Sigmoid colon (tissue), 7 donors: ENCODE results near the gene FASLG. TPM values are rescaled to one million over a fixed set of nuclear protein-coding genes. Genes with fewer than 3 reads are reported as not detected.

Experiments used
- DNase-seq: peaks from one replicate; pipeline ENCODE4 v3.0.0-alpha.2; 2019
- H3K27ac ChIP-seq, 4 donors: fragments of 200-600 bp; sonication (generic); one replicate each; pipeline ENCODE4 v1.5.1; 2016 to 2019; ENCODE audit warnings: mild to moderate bottlenecking in 1 of 4
- H3K27me3 ChIP-seq, 3 donors: fragments of 200-600 bp; sonication (generic); one replicate each; pipeline ENCODE4 v1.5.1; 2019; ENCODE audit warnings: mild to moderate bottlenecking in 1 of 3
- H3K36me3 ChIP-seq, 4 donors: fragments of 200-600 bp; sonication (generic); one replicate each; pipeline ENCODE4 v1.5.1; 2016 to 2019
- H3K4me1 ChIP-seq, 4 donors: fragments of 200-600 bp; sonication (generic); one replicate each; pipeline ENCODE4 v1.5.1; 2017 to 2019
- H3K4me3 ChIP-seq, 4 donors: fragments of 200-600 bp; sonication (generic); one replicate each; pipeline ENCODE4 v1.5.1; 2017 to 2019; ENCODE audit warnings: mild to moderate bottlenecking in 2 of 4, moderate library complexity in 1 of 4
- H3K9me3 ChIP-seq, 4 donors: fragments of 200-600 bp in 3 of 4; sonication (generic) in 3 of 4; one replicate each; pipeline versions ENCODE4 v1.5.1 to v1.6.1; 2013 to 2019
- CTCF ChIP-seq, 4 experiments: fragments of 450-650 bp in 3 of 4; fragments of 200-600 bp in 1 of 4; IDR thresholded peaks; one replicate each; pipeline ENCODE4 v1.5.1; 2016 to 2019; ENCODE audit warnings: antibody characterized with exemption in 4 of 4, mild to moderate bottlenecking in 3 of 4, moderate library complexity in 2 of 4
- EP300 ChIP-seq, 4 donors: sonication (generic); formaldehyde crosslinking; IDR thresholded peaks; one replicate each; pipeline ENCODE4 v1.6.1; 2017; ENCODE audit warnings: antibody characterized with exemption in 4 of 4
- POLR2A ChIP-seq, 2 donors: fragments of 450-650 bp; IDR thresholded peaks; one replicate each; pipeline ENCODE4 v1.6.1; 2016; ENCODE audit warnings: antibody characterized with exemption in 2 of 2, mild to moderate bottlenecking in 2 of 2, moderate library complexity in 2 of 2
- POLR2AphosphoS5 ChIP-seq, 4 donors: sonication (generic); formaldehyde crosslinking; IDR thresholded peaks; one replicate each; pipeline ENCODE4 v1.6.1; 2017; ENCODE audit warnings: antibody characterized with exemption in 4 of 4
- WGBS, 2 donors: extraction: QIAGEN DNeasy Blood & Tissue Kit; methylation state at CpG; one replicate each; pipeline ENCODE4 v1.1.7; 2013; 5-methylcytosine and 5-hydroxymethylcytosine counted together
- intact Hi-C: fragments of 100-400 bp; cut with DNase I; formaldehyde crosslinking; loops from one replicate; pipeline ENCODE4 v1.15.1; 2023
- polyA plus RNA-seq, 3 donors: library from polyadenylated mRNA; stranded (reverse); fragments of 200-250 nt; gene quantifications; one replicate each; pipeline ENCODE4 v1.2.3, GENCODE V29; 2013
- total RNA-seq, 4 donors: library from RNA; depleted of rRNA; stranded (reverse); fragments of >200 nt; gene quantifications; one replicate each; pipeline ENCODE4 v1.1.0, GENCODE V29; 2016
- donor health status: healthy with polysubstance abuse.
- donor health status: Bipolar disorder and iron deficiency.
- donor health status: healthy.

FASLG gene
- total and polyA plus RNA-seq, 7 donors: 0.31 TPM; not detected in 6

DNA sequence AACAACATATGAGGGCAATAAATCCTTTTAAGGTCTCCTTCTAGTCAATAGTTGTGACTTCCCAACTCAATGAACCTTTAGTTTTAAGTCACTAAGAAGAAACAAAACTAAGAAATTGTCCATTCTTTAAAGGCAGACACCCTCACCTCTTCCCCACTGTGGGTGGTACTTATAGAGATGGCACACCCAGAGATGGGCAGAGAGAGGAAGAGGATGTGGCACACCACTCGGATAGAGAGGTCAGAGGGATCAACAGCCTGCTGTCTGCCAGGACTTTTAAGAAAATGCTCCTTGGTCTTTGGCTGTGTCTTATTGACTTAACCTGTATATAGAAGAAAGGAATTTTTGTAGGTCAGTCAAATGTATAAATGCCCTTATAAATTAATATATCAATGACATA is 45.1 kb downstream of the FASLG start:
- DNase-seq: no peak
- no peaks in the 10 kb centered on the region for H3K36me3 ChIP-seq
- H3K4me1 ChIP-seq: peaks cover 0 to 8% (median 7%) of the 10 kb centered on the region in 4 donors
- TF ChIP-seq POLR2A (IDR thresholded peaks at IDR 0.05): no peak
- TF ChIP-seq EP300 (IDR thresholded peaks at IDR 0.05): no peak
- TF ChIP-seq CTCF (IDR thresholded peaks at IDR 0.05): no peak
- TF ChIP-seq POLR2AphosphoS5 (IDR thresholded peaks at IDR 0.05): no peak
- H3K9me3 ChIP-seq: no peaks in the 10 kb centered on the region
- intact Hi-C loops: no loop called here
- WGBS, 2 donors: 32 to 33% methylated on average over 1 of the region's 1 CpG
- no peak overlapping the region for H3K4me3 ChIP-seq
- no peak overlapping the region for H3K27ac ChIP-seq
- no peaks in the 10 kb centered on the region for H3K27me3 ChIP-seq

DNA sequence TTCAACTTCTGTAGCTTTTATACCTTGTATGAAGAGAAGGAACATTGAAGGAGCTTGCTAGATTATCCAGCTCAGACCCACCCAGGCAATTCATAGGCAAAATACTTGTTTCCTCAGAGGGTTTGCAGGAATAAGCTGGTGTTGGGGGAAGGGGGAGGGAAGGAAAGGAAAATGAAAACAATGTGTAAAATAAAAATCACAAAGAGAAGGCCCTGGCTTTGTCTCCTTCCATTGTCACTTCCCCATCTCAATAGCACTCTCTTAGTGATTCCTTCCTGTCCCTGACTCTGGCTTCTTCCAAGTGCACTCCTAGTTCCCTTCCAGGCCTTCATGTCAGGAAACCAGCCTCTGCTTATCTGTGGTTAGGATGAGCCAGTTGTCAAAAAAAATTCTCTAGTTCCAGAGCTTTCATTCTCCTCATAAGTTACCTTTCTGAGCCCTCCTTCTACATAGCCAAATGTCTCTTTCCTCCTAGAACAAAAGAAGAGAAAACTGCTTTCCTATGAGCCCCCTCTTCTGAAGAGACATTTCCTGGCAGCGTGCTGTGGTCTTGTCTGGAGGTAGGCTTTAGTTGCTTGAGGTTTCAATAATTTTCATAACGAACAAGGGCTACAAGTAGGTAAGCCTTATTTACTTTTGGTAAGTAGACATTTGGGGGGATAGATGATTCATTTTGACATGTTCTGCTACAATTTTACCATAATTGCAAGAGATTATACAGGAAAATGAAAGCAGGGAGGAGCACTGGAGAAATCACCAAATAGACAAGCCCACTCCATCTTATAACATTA is 45.7 kb downstream of the FASLG start:
- 65 to 86% methylated on average over 2 of the region's 2 CpGs for WGBS, 2 donors
- no peak for TF ChIP-seq POLR2AphosphoS5 (IDR thresholded peaks at IDR 0.05)
- no peak for TF ChIP-seq CTCF (IDR thresholded peaks at IDR 0.05)
- no peak for TF ChIP-seq POLR2A (IDR thresholded peaks at IDR 0.05)
- no peak for TF ChIP-seq EP300 (IDR thresholded peaks at IDR 0.05)

GRCh38 chr1:172708452-172708851 is 49.5 kb downstream of the FASLG start:
- Histone ChIP-seq H3K27ac (no peak overlapping the region), H3K4me1 (no peaks in the 10 kb centered on the region), H3K9me3 (no peaks in the 10 kb centered on the region), H3K27me3 (no peaks in the 10 kb centered on the region), H3K4me3 (no peak overlapping the region), H3K36me3 (no peaks in the 10 kb centered on the region)
- 12 to 29% methylated on average over 2 of the region's 2 CpGs for WGBS, 2 donors
- intact Hi-C loops: no loop called here
- TF ChIP-seq POLR2A (IDR thresholded peaks at IDR 0.05) (no peak), CTCF (IDR thresholded peaks at IDR 0.05) (no peak), EP300 (IDR thresholded peaks at IDR 0.05) (no peak), POLR2AphosphoS5 (IDR thresholded peaks at IDR 0.05) (no peak)
- no peak for DNase-seq

More for the DNA sequence above, 45.7 kb downstream of the FASLG start:
- H3K36me3 ChIP-seq: no peaks in the 10 kb centered on the region
- H3K27ac ChIP-seq: no peak overlapping the region
- H3K27me3 ChIP-seq: no peaks in the 10 kb centered on the region
- no peaks in the 10 kb centered on the region for H3K9me3 ChIP-seq
- DNase-seq: no peak
- H3K4me3 ChIP-seq: no peak overlapping the region
- intact Hi-C loops: no loop called here
- H3K4me1 ChIP-seq: peaks cover 0 to 5% (median 3%) of the 10 kb centered on the region in 4 donors

DNA sequence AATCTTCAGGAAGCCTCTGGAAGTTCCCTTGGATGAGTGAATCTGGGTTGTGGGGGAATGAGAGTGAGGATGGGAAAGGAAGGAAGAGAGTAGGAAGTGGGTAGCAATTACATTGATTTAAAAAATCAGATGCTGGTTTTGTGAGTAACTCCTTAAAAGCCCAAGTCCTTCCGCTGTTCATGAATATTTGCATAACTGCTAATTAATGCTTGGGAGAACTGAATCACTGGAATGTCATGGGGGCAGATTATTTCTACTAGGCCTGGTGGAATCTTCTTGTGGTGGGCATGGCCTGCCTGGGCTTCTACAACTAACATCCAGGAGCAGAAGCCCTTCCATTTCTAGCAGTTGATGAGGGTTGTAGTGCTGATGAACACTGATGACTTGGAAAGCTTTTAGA is 52.7 kb downstream of the FASLG start:
- DNase-seq: no peak
- WGBS, 2 donors: 98 to 99% methylated on average over 1 of the region's 1 CpG

More for the DNA sequence above, 52.7 kb downstream of the FASLG start:
- Histone ChIP-seq H3K27me3 (no peaks in the 10 kb centered on the region), H3K36me3 (no peaks in the 10 kb centered on the region), H3K9me3 (no peaks in the 10 kb centered on the region), H3K4me1 (no peaks in the 10 kb centered on the region), H3K4me3 (no peak overlapping the region), H3K27ac (no peak overlapping the region)
- TF ChIP-seq EP300 (IDR thresholded peaks at IDR 0.05): no peak
- no peak for TF ChIP-seq POLR2A (IDR thresholded peaks at IDR 0.05)
- TF ChIP-seq CTCF (IDR thresholded peaks at IDR 0.05): no peak
- no peak for TF ChIP-seq POLR2AphosphoS5 (IDR thresholded peaks at IDR 0.05)
- intact Hi-C loops: no loop called here
